ENCODE data around the gene ZNF335.

DNA sequence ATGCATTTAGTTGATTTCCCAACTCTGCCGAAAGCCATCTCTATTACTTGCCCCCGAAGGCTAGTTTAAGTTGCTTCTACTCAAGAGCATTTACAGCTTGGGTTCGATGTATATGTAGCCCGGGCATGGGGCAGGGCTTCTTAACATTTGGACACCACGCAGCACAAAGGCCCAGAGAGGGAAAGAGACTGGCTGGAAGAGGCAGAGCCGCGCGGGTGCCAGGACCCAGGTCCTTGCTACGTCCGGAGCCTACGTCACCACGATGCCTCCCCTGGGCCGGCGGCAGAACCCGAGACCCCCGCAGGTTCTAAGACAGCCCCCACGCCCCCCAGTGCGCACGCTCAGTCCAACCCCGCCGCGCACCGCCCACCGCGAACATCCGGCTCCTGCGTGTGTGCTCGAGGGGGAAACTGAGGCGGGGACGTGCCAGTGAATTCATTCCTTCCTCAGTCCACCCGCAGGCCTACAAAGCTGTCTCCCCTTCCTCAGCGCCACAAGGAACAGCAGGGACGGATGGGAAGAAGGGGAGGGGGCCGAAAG lies 37.9 kb downstream of the ZNF335 start:
- TF ChIP-seq, protein P1, sequence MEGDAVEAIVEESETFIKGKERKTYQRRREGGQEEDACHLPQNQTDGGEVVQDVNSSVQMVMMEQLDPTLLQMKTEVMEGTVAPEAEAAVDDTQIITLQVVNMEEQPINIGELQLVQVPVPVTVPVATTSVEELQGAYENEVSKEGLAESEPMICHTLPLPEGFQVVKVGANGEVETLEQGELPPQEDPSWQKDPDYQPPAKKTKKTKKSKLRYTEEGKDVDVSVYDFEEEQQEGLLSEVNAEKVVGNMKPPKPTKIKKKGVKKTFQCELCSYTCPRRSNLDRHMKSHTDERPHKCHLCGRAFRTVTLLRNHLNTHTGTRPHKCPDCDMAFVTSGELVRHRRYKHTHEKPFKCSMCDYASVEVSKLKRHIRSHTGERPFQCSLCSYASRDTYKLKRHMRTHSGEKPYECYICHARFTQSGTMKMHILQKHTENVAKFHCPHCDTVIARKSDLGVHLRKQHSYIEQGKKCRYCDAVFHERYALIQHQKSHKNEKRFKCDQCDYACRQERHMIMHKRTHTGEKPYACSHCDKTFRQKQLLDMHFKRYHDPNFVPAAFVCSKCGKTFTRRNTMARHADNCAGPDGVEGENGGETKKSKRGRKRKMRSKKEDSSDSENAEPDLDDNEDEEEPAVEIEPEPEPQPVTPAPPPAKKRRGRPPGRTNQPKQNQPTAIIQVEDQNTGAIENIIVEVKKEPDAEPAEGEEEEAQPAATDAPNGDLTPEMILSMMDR (IDR thresholded peaks at IDR 0.05), result no peak
- no peak for TF ChIP-seq ZFX (IDR thresholded peaks at IDR 0.05; ENCODE audit: borderline replicate concordance)
